Tibial nerve (tissue), 4 donors: ENCODE measurements around the gene GABRB2. TPM values are rescaled to one million over a fixed set of nuclear protein-coding genes. Genes with fewer than 3 reads are reported as not detected.

ENCODE experiments used
- DNase-seq, 2 donors: peaks; one replicate each; pipeline ENCODE4 v3.0.0-alpha.2; 2019; ENCODE audit warnings: low spot score in 2 of 2
- H3K27ac ChIP-seq, 4 donors: fragments of 200-600 bp; sonication (generic) in 3 of 4; one replicate each; pipeline ENCODE4 v1.5.1; 2017 to 2019; ENCODE audit warnings: mild to moderate bottlenecking in 1 of 4
- H3K27me3 ChIP-seq, 2 donors: fragments of 200-600 bp; sonication (generic) in 1 of 2; one replicate each; pipeline versions ENCODE4 v1.5.1 to v1.6.0; 2017 to 2019
- H3K36me3 ChIP-seq, 3 donors: fragments of 200-600 bp; sonication (generic); one replicate each; pipeline ENCODE4 v1.5.1; 2018 to 2019
- H3K4me1 ChIP-seq, 4 donors: fragments of 200-600 bp; sonication (generic) in 3 of 4; one replicate each; pipeline ENCODE4 v1.5.1; 2017 to 2019
- H3K4me3 ChIP-seq, 4 donors: fragments of 200-600 bp; sonication (generic) in 3 of 4; one replicate each; pipeline ENCODE4 v1.5.1; 2017 to 2019; ENCODE audit warnings: mild to moderate bottlenecking in 1 of 4, moderate library complexity in 1 of 4
- H3K9me3 ChIP-seq, 4 donors: fragments of 200-600 bp; sonication (generic) in 3 of 4; one replicate each; pipeline ENCODE4 v1.5.1; 2017 to 2019
- CTCF ChIP-seq, 5 experiments: fragments of 200-600 bp in 3 of 5; fragments of 450-650 bp in 2 of 5; sonication (generic) in 3 of 5; IDR thresholded peaks; one replicate each; pipeline ENCODE4 v1.5.1; 2016 to 2019; ENCODE audit warnings: antibody characterized with exemption in 5 of 5, mild to moderate bottlenecking in 3 of 5, moderate library complexity in 2 of 5
- EP300 ChIP-seq, 2 donors: sonication (generic); formaldehyde crosslinking; IDR thresholded peaks; one replicate each; pipeline ENCODE4 v1.6.1; 2017; ENCODE audit warnings: antibody characterized with exemption in 2 of 2, mild to moderate bottlenecking in 1 of 2
- POLR2A ChIP-seq, 2 donors: fragments of 450-650 bp; IDR thresholded peaks; one replicate each; pipeline ENCODE4 v1.6.1; 2017; ENCODE audit warnings: antibody characterized with exemption in 2 of 2, mild to moderate bottlenecking in 2 of 2, moderate library complexity in 2 of 2
- WGBS, 2 donors: methylation state at CpG; one replicate each; pipeline ENCODE4 v1.1.5; 2018; 5-methylcytosine and 5-hydroxymethylcytosine counted together
- total RNA-seq, 4 donors: library from RNA; depleted of rRNA; stranded (reverse); fragments of >200 nt; gene quantifications; one replicate each; pipeline ENCODE4 v1.1.0, GENCODE V29; 2016

Gene GABRB2
- total RNA-seq, 4 donors from 2014 or later: 0.39 to 3.9 (median 3.0) TPM

DNA sequence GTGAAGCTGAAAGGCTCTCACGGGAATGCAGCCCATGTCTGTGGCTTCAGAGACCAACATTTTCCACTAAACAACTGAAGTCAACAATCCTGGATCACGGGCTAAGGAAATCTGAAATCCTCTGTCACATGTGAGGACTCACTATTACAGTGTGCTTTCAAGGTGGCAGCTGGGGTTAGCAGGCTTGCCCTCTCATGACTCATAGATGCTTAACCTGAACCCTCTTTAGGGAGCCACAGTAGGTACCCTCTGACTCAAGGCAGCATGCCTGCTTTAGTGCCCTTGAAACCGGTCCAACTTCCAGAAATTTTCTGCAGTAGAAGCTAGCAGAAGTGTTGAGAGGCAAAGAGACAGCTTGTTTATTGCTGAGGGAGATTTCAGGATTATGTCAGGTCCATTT lies 232.5 kb downstream of the GABRB2 start:
- Histone ChIP-seq H3K4me1 (no peaks in the 10 kb centered on the region), H3K27ac (no peak overlapping the region), H3K36me3 (no peaks in the 10 kb centered on the region), H3K4me3 (no peak overlapping the region), H3K9me3 (peaks cover 0 to 9% (median 0%) of the 10 kb centered on the region in 4 donors), H3K27me3 (no peaks in the 10 kb centered on the region)
- DNase-seq: no peak
- WGBS, 2 donors: 69 to 78% methylated on average over 3 of the region's 3 CpGs
- TF ChIP-seq POLR2A (IDR thresholded peaks at IDR 0.05) (no peak), CTCF (IDR thresholded peaks at IDR 0.05) (no peak), EP300 (IDR thresholded peaks at IDR 0.05) (no peak)

DNA sequence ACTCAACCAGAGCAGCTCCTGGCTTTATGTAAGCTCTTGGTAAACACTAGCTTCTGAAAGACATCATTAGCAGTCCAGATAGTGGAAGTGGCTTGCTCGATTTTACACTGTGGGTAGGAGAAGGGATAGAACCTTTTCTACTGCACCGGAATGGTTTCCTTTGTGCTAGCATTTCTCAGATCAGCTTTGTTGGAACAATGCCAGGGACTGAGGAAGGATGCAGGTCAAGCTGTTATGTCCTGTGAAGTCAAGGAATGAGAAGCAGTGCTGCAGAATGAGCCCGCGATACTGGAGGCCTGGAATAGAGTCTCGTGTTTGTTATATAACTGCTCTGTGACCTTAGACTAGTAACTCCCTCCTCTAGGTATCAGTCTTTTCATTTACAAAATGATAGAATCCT lies 233.6 kb downstream of the GABRB2 start:
- TF ChIP-seq CTCF (IDR thresholded peaks at IDR 0.05) (no peak), EP300 (IDR thresholded peaks at IDR 0.05) (no peak), POLR2A (IDR thresholded peaks at IDR 0.05) (no peak)
- 42 to 52% methylated on average over 5 of the region's 5 CpGs for WGBS, 2 donors

GRCh38 chr5:161311965-161312364 lies 234.6 kb downstream of the GABRB2 start:
- Histone ChIP-seq H3K27ac (no peak overlapping the region), H3K36me3 (no peaks in the 10 kb centered on the region), H3K4me3 (no peak overlapping the region), H3K9me3 (peaks cover 0 to 16% (median 1%) of the 10 kb centered on the region in 4 donors), H3K4me1 (no peaks in the 10 kb centered on the region), H3K27me3 (no peaks in the 10 kb centered on the region)
- TF ChIP-seq CTCF (IDR thresholded peaks at IDR 0.05): no peak
- no peak for TF ChIP-seq POLR2A (IDR thresholded peaks at IDR 0.05)
- no peak for TF ChIP-seq EP300 (IDR thresholded peaks at IDR 0.05)
- DNase-seq: no peak
- 37 to 65% methylated on average over 3 of the region's 3 CpGs for WGBS, 2 donors

More for the DNA sequence above, 233.6 kb downstream of the GABRB2 start:
- H3K9me3 ChIP-seq: peaks cover 0 to 16% (median 1%) of the 10 kb centered on the region in 4 donors
- no peaks in the 10 kb centered on the region for H3K27me3 ChIP-seq
- no peak overlapping the region for H3K27ac ChIP-seq
- DNase-seq: no peak
- H3K4me1 ChIP-seq: no peaks in the 10 kb centered on the region
- no peaks in the 10 kb centered on the region for H3K36me3 ChIP-seq
- no peak overlapping the region for H3K4me3 ChIP-seq

DNA sequence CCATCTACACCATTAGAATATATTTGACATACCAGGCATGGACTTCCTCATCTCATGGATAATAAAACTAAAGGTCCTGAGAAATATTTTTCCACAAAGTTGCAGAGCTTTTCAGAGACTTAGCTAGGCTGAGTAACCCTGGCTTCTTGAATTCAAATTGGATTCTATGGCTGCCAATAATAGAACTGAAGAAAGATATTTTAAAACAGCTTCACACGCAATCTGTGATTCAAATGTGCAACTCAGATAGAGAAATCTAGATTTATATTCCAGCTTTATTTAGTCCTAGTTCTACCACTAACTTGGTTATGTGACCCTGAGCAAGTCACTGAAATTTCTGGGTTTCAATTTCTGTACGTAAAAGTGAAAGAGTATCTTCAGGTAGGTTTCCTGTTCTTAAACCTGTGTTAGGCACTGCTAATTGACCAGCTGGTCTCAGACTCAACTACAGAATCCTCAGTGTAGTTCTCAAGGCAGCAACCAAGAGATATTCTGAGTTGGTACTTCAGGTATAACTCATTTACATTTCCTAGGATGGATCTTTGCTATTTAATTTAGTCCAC lies 235.3 kb downstream of the GABRB2 start:
- DNase-seq: no peak
- no peaks in the 10 kb centered on the region for H3K36me3 ChIP-seq
- TF ChIP-seq CTCF (IDR thresholded peaks at IDR 0.05) (no peak), POLR2A (IDR thresholded peaks at IDR 0.05) (no peak), EP300 (IDR thresholded peaks at IDR 0.05) (no peak)
- no peak overlapping the region for H3K27ac ChIP-seq
- H3K9me3 ChIP-seq: peaks cover 0 to 16% (median 1%) of the 10 kb centered on the region in 4 donors
- H3K4me1 ChIP-seq: no peaks in the 10 kb centered on the region
- H3K4me3 ChIP-seq: no peak overlapping the region
- H3K27me3 ChIP-seq: no peaks in the 10 kb centered on the region
- WGBS, 2 donors: 90 to 95% methylated on average over 2 of the region's 2 CpGs

DNA sequence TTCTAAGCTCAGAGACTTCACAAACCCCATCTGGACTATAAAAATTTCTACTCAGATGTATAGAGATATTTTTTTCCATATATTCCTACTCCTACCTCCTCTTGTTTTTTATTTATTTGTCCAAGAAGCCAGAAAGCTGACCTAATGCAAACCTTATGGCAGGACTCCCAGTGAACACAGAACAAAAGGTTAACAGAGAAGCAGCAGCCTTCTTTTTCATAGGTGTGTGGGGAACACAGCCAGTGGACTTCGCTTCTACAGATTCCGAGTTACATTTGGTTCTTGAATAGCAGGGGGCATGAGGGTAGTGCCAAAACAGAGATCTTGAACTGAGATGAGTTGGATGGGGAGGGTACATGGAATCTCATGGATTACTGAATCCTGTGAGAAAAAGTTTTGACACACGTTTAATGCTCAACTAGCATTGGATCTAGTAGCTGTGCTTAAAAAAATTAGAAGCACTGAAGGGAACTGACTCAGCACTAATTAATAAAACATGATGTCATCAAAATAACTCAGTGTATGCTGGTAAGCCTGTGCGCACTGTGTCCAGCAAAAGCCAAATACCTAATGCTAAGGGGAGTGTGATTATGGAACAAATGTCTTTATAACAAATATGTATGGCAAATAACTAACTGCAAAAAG lies 240.1 kb downstream of the GABRB2 start:
- H3K36me3 ChIP-seq: no peaks in the 10 kb centered on the region
- no peak overlapping the region for H3K27ac ChIP-seq
- H3K9me3 ChIP-seq: peaks cover 0 to 16% (median 1%) of the 10 kb centered on the region in 4 donors
- no peak for DNase-seq
- 52 to 59% methylated on average over 4 of the region's 4 CpGs for whole genome bisulfite sequencing, 2 donors
- H3K27me3 ChIP-seq: no peaks in the 10 kb centered on the region
- no peaks in the 10 kb centered on the region for H3K4me1 ChIP-seq
- TF ChIP-seq EP300 (IDR thresholded peaks at IDR 0.05) (no peak), CTCF (IDR thresholded peaks at IDR 0.05) (no peak), POLR2A (IDR thresholded peaks at IDR 0.05) (no peak)
- H3K4me3 ChIP-seq: no peak overlapping the region
